HepG2 (cell line): Measurements from ENCODE around the gene MGA. TPM values are rescaled to one million over a fixed set of nuclear protein-coding genes. Genes with fewer than 3 reads are reported as not detected.

ENCODE experiments used
- BORCS8-MEF2B ChIP-seq: sonication (generic); formaldehyde crosslinking; IDR thresholded peaks from 2 replicates; pipeline ENCODE4 v1.8.0; 2022; ENCODE audit warnings: mild to moderate bottlenecking, missing genetic modification reagents
- HMGA1 ChIP-seq: sonication (generic); formaldehyde crosslinking; conservative IDR thresholded peaks from 2 replicates; pipeline ENCODE4 v1.4.0; 2020; ENCODE audit warnings: missing genetic modification reagents
- HNRNPH1 ChIP-seq: fragments of 200-400 bp; formaldehyde crosslinking; optimal IDR thresholded peaks from 2 replicates; pipeline ENCODE3; 2017; ENCODE audit warnings: mild to moderate bottlenecking, low read depth, low read length
- POLR2AphosphoS5 ChIP-seq: IDR thresholded peaks from 2 replicates; pipeline ENCODE4 v1.6.1; 2012; ENCODE audit warnings: low read depth, low read length
- SATB2 ChIP-seq: sonication (generic); formaldehyde crosslinking; IDR thresholded peaks from 2 replicates; pipeline ENCODE4 v1.5.0; 2020; ENCODE audit warnings: missing genetic modification reagents
- ZBTB20 ChIP-seq: sonication (generic); formaldehyde crosslinking; IDR thresholded peaks from 2 replicates; pipeline ENCODE4 v1.8.1; 2023; ENCODE audit warnings: missing genetic modification reagents, low read depth, mild to moderate bottlenecking, borderline replicate concordance
- ZBTB40 ChIP-seq, 2 experiments: fragments of 450-650 bp in 1 of 2; sonication (generic) in 1 of 2; formaldehyde crosslinking in 1 of 2; IDR thresholded peaks; 2 replicates each; pipeline versions ENCODE4 v1.6.1 to v1.8.0; 2016 to 2022; ENCODE audit warnings: antibody characterized with exemption in 1 of 2, mild to moderate bottlenecking in 1 of 2, missing genetic modification reagents in 1 of 2
- ZBTB46 ChIP-seq: sonication (generic); formaldehyde crosslinking; IDR thresholded peaks from 2 replicates; pipeline ENCODE4 v1.4.0; 2020; ENCODE audit warnings: mild to moderate bottlenecking, missing genetic modification reagents, borderline replicate concordance
- ZNF207 ChIP-seq: fragments of 450-650 bp; IDR thresholded peaks from 2 replicates; pipeline ENCODE4 v1.6.1; 2016; ENCODE audit warnings: antibody characterized with exemption, borderline replicate concordance
- ZNF260 ChIP-seq: sonication (generic); formaldehyde crosslinking; IDR thresholded peaks from 2 replicates; pipeline ENCODE4 v1.4.0; 2020; ENCODE audit warnings: missing genetic modification reagents, low read depth, mild to moderate bottlenecking, borderline replicate concordance
- ZNF674 ChIP-seq: sonication (generic); formaldehyde crosslinking; IDR thresholded peaks from 2 replicates; pipeline ENCODE4 v1.5.0; 2020; ENCODE audit warnings: low read depth, mild to moderate bottlenecking, missing genetic modification reagents
- polyA plus RNA-seq, 8 experiments: library from polyadenylated mRNA; depleted of rRNA in 3 of 8; stranded (reverse) in 7 of 8; unstranded in 1 of 8; fragments of >200 nt; fragmentation: Illumina TruSeq in 4 of 8; extraction: Trizol in 4 of 8; gene quantifications; 2 replicates each; pipeline versions ENCODE4 v1.2.1 to v1.2.3, GENCODE V29; 2011 to 2016; ENCODE audit warnings: low read depth in 4 of 8, missing spikeins in 1 of 8, mixed read lengths in 1 of 8; ENCODE audit not compliant: insufficient read depth in 1 of 8
- total RNA-seq, 5 experiments: library from RNA; depleted of rRNA; stranded (reverse); fragments of >200 nt; fragmentation: Illumina TruSeq; extraction: Trizol; gene quantifications; 2 replicates each; pipeline ENCODE4 v1.2.3, GENCODE V29; 2016; ENCODE audit warnings: low read depth in 1 of 5

Gene MGA
- total and polyA plus RNA-seq, 2 of the 13 experiments (the other 11 are each of a cell fraction or from before 2014, with no cell fraction given) = 5.3 to 59.0 TPM

- no peak for TF ChIP-seq ZBTB40 (IDR thresholded peaks at IDR 0.05)
- TF ChIP-seq ZBTB40 (CRISPR knock-in tag; IDR thresholded peaks at IDR 0.05) = no peak
- TF ChIP-seq BORCS8-MEF2B (CRISPR knock-in tag) = no peak
- TF ChIP-seq SATB2 (CRISPR knock-in tag) = no peak
- no peak for TF ChIP-seq ZBTB20 (CRISPR knock-in tag)
- TF ChIP-seq HMGA1 (CRISPR knock-in tag) = no peak
- TF ChIP-seq ZBTB46 (CRISPR knock-in tag) = no peak
- TF ChIP-seq ZNF260 (CRISPR knock-in tag) = no peak
- TF ChIP-seq POLR2AphosphoS5 = no peak
- no peak for TF ChIP-seq ZNF207
- TF ChIP-seq ZNF674 (CRISPR knock-in tag) = no peak
- no peak for TF ChIP-seq HNRNPH1
Observed at GRCh38 chr15:41630616-41631217, 29.5 kb upstream of the MGA start (continued).
